Ishikawa (cell line): ENCODE results near the gene NDRG2.

Experiments used
- CEBPB ChIP-seq: IDR thresholded peaks from 2 replicates; pipeline ENCODE4 v1.6.1; 2012
- CREB1 ChIP-seq: IDR thresholded peaks from 2 replicates; pipeline ENCODE4 v1.6.1; 2012; ENCODE audit warnings: low read depth
- EGR1 ChIP-seq: IDR thresholded peaks from 2 replicates; pipeline ENCODE4 v1.6.1; 2012
- EP300 ChIP-seq: IDR thresholded peaks from 2 replicates; pipeline ENCODE4 v1.6.1; 2012; ENCODE audit warnings: borderline replicate concordance
- FOXM1 ChIP-seq: IDR thresholded peaks from 2 replicates; pipeline ENCODE4 v1.6.1; 2012; ENCODE audit warnings: low read depth, borderline replicate concordance
- MAX ChIP-seq: IDR thresholded peaks from 2 replicates; pipeline ENCODE4 v1.6.1; 2012
- NFIC ChIP-seq: IDR thresholded peaks from 2 replicates; pipeline ENCODE4 v1.6.1; 2012
- RAD21 ChIP-seq: IDR thresholded peaks from 2 replicates; pipeline ENCODE4 v1.6.1; 2012; ENCODE audit warnings: low read depth
- REST ChIP-seq: IDR thresholded peaks from 2 replicates; pipeline ENCODE4 v1.6.1; 2012; ENCODE audit warnings: low read depth, mild to moderate bottlenecking
- TAF1 ChIP-seq: IDR thresholded peaks from 2 replicates; pipeline ENCODE4 v1.6.1; 2012; ENCODE audit warnings: low read depth, mild to moderate bottlenecking
- TCF12 ChIP-seq: IDR thresholded peaks from 2 replicates; pipeline ENCODE4 v1.6.1; 2012; ENCODE audit warnings: low read depth
- TEAD4 ChIP-seq: IDR thresholded peaks from 2 replicates; pipeline ENCODE4 v1.6.1; 2012
- USF1 ChIP-seq: IDR thresholded peaks from 2 replicates; pipeline ENCODE4 v1.6.1; 2012
- YY1 ChIP-seq: IDR thresholded peaks from 2 replicates; pipeline ENCODE4 v1.6.1; 2012; ENCODE audit warnings: low read depth
- ZBTB7A ChIP-seq: IDR thresholded peaks from 2 replicates; pipeline ENCODE4 v1.6.1; 2012; ENCODE audit warnings: low read depth

The NDRG2 gene

GRCh38 chr14:20971705-20972021 is 53.2 kb downstream of the NDRG2 start:
- TF ChIP-seq USF1 (no peak), EGR1 (no peak), TEAD4 (no peak), NFIC (no peak), MAX (no peak), ZBTB7A (no peak), YY1 (no peak), CEBPB (no peak), TAF1 (no peak), RAD21 (no peak), REST (no peak), FOXM1 (no peak), TCF12 (no peak)

GRCh38 chr14:20970983-20971704 is 53.7 kb downstream of the NDRG2 start:
- TF ChIP-seq ZBTB7A (0 out of 2 replicates have a peak, but pooled peaks have one; percentile 48), RAD21 (peak; percentile 63), CREB1 (no peak), EP300 (no peak), TCF12 (no peak), CEBPB (no peak), EGR1 (no peak), YY1 (no peak), REST (no peak), MAX (peak; percentile 34; the same call in 1 of the 2 replicates), FOXM1 (no peak), NFIC (no peak), TEAD4 (peak; percentile 72; the same call in 1 of the 2 replicates), TAF1 (0 out of 2 replicates have a peak, but pooled peaks have one; percentile 18), USF1 (no peak)

- TF ChIP-seq CREB1 (no peak), NFIC (no peak), EGR1 (no peak), ZBTB7A (no peak), RAD21 (no peak), MAX (no peak), TCF12 (no peak), TAF1 (no peak), TEAD4 (no peak), CEBPB (no peak)
Observed at GRCh38 chr14:20970647-20970982, 54.2 kb downstream of the NDRG2 start.

- no peak for TF ChIP-seq YY1
- TF ChIP-seq REST: no peak
- no peak for TF ChIP-seq FOXM1
- TF ChIP-seq EP300: no peak
- TF ChIP-seq USF1: no peak
- no peak for TF ChIP-seq RAD21
- no peak for TF ChIP-seq TCF12
- TF ChIP-seq EGR1: no peak
- TF ChIP-seq MAX: no peak
- no peak for TF ChIP-seq CREB1
- no peak for TF ChIP-seq NFIC
- no peak for TF ChIP-seq CEBPB
- TF ChIP-seq TAF1: no peak
Observed at GRCh38 chr14:20969336-20969735, 55.5 kb downstream of the NDRG2 start.
